ENCODE results near the gene B4GAT1.

The B4GAT1 gene

GRCh38 chr11:66309475-66309874 is 38.0 kb downstream of the B4GAT1 start:
- no peak for DNase-seq (ENCODE audit: low spot score)

- DNase-seq (ENCODE audit: low spot score) = no peak
Measured at GRCh38 chr11:66302656-66303055, 44.8 kb downstream of the B4GAT1 start.

GRCh38 chr11:66299186-66299585 is 48.2 kb downstream of the B4GAT1 start:
- no peak for DNase-seq (ENCODE audit: low spot score)

DNA sequence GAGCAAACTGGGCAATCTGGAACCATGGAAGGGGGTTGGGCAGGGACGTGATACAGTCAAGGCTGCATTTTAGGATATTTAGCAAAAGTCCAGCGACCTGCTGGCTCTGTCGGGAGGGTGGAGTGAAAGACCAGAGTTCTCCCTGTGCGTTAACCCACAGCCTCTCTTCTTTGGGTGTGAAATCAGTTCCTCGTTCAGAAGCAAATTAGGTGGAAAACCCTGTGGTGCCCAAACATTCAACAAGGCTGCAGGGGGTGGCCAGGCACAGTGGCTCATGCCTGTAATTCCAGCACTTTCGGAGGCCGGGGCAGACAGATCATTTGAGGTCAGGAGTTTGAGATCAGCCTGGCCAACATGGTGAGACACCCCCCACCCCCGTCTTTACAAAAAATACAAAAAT is 49.8 kb downstream of the B4GAT1 start:
- no peak for DNase-seq (ENCODE audit: low spot score)
